GM23248 (cell line): ENCODE data around the gene THAP2. TPM values are rescaled to one million over a fixed set of nuclear protein-coding genes. Genes with fewer than 3 reads are reported as not detected.

Source experiments
- DNase-seq: peaks from one replicate; pipeline ENCODE4 v3.0.0-alpha.2; 2015
- H2AFZ ChIP-seq: fragments of 200-600 bp; sonication (generic); 2 replicates; pipeline ENCODE4 v1.6.1; 2016; ENCODE audit warnings: antibody characterized with exemption
- H3F3A ChIP-seq: fragments of 200-600 bp; sonication (generic); 2 replicates; pipeline ENCODE4 v1.6.1; 2016; ENCODE audit warnings: mild to moderate bottlenecking, antibody characterized with exemption, mixed run types; ENCODE audit not compliant: insufficient read depth
- H3K27ac ChIP-seq: fragments of 200-600 bp; sonication (generic); 2 replicates; pipeline ENCODE4 v1.5.1; 2016; ENCODE audit warnings: mild to moderate bottlenecking
- H3K27me3 ChIP-seq: fragments of 200-600 bp; sonication (generic); replicated peaks from 2 replicates; pipeline ENCODE4 v1.6.1; 2016; ENCODE audit warnings: mild to moderate bottlenecking; ENCODE audit not compliant: insufficient read depth
- H3K36me3 ChIP-seq: fragments of 200-600 bp; sonication (generic); 2 replicates; pipeline ENCODE4 v1.6.1; 2016; ENCODE audit warnings: low read depth, mild to moderate bottlenecking
- H3K4me1 ChIP-seq: fragments of 200-600 bp; sonication (generic); 2 replicates; pipeline ENCODE4 v1.6.1; 2016; ENCODE audit warnings: mild to moderate bottlenecking; ENCODE audit not compliant: insufficient read depth
- H3K4me2 ChIP-seq: fragments of 200-600 bp; sonication (generic); one replicate; pipeline ENCODE4 v1.6.1; 2016; ENCODE audit warnings: mild to moderate bottlenecking; ENCODE audit not compliant: unreplicated experiment
- H3K4me3 ChIP-seq: fragments of 200-600 bp; sonication (generic); 2 replicates; pipeline ENCODE4 v1.5.1; 2016; ENCODE audit warnings: mild to moderate bottlenecking
- H3K79me2 ChIP-seq: fragments of 200-600 bp; sonication (generic); 2 replicates; pipeline ENCODE4 v1.6.1; 2016; ENCODE audit warnings: mild to moderate bottlenecking; ENCODE audit not compliant: insufficient read depth
- H3K9ac ChIP-seq: fragments of 200-600 bp; sonication (generic); 2 replicates; pipeline ENCODE4 v1.6.1; 2016; ENCODE audit warnings: mild to moderate bottlenecking
- H3K9me2 ChIP-seq: fragments of 200-600 bp; sonication (generic); 2 replicates; pipeline ENCODE4 v1.6.1; 2016; ENCODE audit warnings: mixed run types, mild to moderate bottlenecking, moderate library complexity; ENCODE audit not compliant: insufficient read depth
- H3K9me3 ChIP-seq: fragments of 200-600 bp; sonication (generic); one replicate; pipeline ENCODE4 v1.6.1; 2017; ENCODE audit warnings: low read depth
- H4K20me1 ChIP-seq: fragments of 200-600 bp; sonication (generic); 2 replicates; pipeline ENCODE4 v1.6.0; 2016; ENCODE audit not compliant: insufficient read depth
- EZH2 ChIP-seq: fragments of 200-600 bp; sonication (generic); IDR thresholded peaks from 2 replicates; pipeline ENCODE4 v1.6.1; 2018; ENCODE audit warnings: antibody characterized with exemption, mild to moderate bottlenecking; ENCODE audit not compliant: insufficient read depth, poor library complexity, severe bottlenecking
- EZH2phosphoT487 ChIP-seq: fragments of 200-600 bp; sonication (generic); IDR thresholded peaks from 2 replicates; pipeline ENCODE4 v1.6.1; 2018; ENCODE audit warnings: antibody characterized with exemption, moderate library complexity, mild to moderate bottlenecking, low read depth; ENCODE audit not compliant: insufficient read depth
- WGBS, 2 experiments: methylation state at CpG; one replicate each; pipeline ENCODE4 v1.1.6; 2015 to 2017; ENCODE audit warnings: low lambda C conversion rate in 2 of 2, low coverage in 1 of 2; ENCODE audit errors: missing lambda C conversion rate in 2 of 2; 5-methylcytosine and 5-hydroxymethylcytosine counted together
- in situ Hi-C: fragments of 300-500 bp; cut with MboI; formaldehyde crosslinking; loops from 2 replicates; pipeline ENCODE4 v1.15.0; 2020
- polyA plus RNA-seq: library from polyadenylated mRNA; unstranded; fragments of >200 nt; fragmentation: Nextera tagmentation; extraction: Ambion mirVana; gene quantifications from 2 replicates; pipeline ENCODE4 v1.2.1, GENCODE V29; 2016
- total RNA-seq: library from RNA; depleted of rRNA; stranded (reverse); fragments of >200 nt; shearing (Covaris generic); gene quantifications from 2 replicates; pipeline ENCODE4 v1.2.3, GENCODE V29; 2014

THAP2 gene
- total and polyA plus RNA-seq, 2 experiments from 2014 or later = 7.0 to 10.3 TPM

DNA sequence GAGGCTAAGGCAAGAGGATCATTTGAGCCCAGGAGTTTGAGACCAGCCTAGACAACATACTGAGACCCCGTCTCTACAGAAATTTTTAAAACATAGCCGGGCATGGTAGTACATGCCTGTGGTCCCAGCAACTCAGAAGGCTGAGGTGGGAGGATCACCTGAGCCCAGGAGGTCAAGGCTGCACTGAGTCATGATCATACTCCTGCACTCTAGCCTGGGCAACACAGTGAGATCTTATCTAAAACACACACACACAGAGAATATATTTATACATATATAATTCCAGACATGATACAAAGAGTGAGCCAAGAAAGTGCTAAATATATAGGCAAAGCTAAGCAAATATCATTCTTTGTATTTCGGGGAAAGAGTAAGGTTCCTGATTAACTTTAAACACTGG, 9.9 kb upstream of the THAP2 start:
- peaks cover 28% of the 10 kb centered on the region for H3K4me1 ChIP-seq
- no peak overlapping the region for H2AFZ ChIP-seq
- TF ChIP-seq EZH2 = no peak
- TF ChIP-seq EZH2phosphoT487 = no peak
- in situ Hi-C loops = no loop called here
- H3K9me3 ChIP-seq = no peaks in the 10 kb centered on the region
- H3K36me3 ChIP-seq = peaks cover 68% of the 10 kb centered on the region
- H3K79me2 ChIP-seq = peaks cover 100% of the 10 kb centered on the region
- 65 to 67% methylated on average over 3 of the region's 3 CpGs for WGBS, 2 experiments
- no peaks in the 10 kb centered on the region for H3K27me3 ChIP-seq
- H3F3A ChIP-seq = peaks cover 36% of the 10 kb centered on the region; the same call in 1 of the 2 replicates
- no peak overlapping the region for H3K9ac ChIP-seq
- no peaks in the 10 kb centered on the region for H3K9me2 ChIP-seq
- H3K27ac ChIP-seq = no peak overlapping the region
- no peak for DNase-seq
- H3K4me2 ChIP-seq = no peak overlapping the region
- no peak overlapping the region for H3K4me3 ChIP-seq
- H4K20me1 ChIP-seq = peaks cover 26% of the 10 kb centered on the region

DNA sequence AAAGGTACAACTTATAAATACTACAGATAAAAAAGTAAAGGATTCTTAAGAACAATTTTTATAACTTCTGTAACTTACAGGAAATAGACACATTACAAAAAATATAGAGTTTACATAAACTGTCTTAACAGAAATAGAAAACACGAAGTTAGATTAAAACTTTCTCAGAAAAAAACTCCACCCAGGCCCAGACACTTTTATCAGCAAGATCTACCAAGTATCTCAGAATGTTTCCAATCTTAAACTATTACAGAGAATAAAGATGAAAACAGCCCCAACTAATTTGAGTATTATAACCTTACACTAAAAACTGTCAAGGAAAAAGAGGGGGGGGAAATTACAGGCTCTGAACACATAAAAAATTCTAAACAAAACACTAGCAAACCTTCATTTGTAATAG, 8.6 kb upstream of the THAP2 start:
- Histone ChIP-seq H3K9me2 (no peaks in the 10 kb centered on the region), H3K9me3 (no peaks in the 10 kb centered on the region), H3K27ac (no peak overlapping the region), H3K4me1 (peaks cover 41% of the 10 kb centered on the region), H3K27me3 (no peaks in the 10 kb centered on the region), H3K79me2 (peaks cover 100% of the 10 kb centered on the region), H3K9ac (no peak overlapping the region), H3F3A (peaks cover 39% of the 10 kb centered on the region; the same call in 1 of the 2 replicates), H3K36me3 (peaks cover 76% of the 10 kb centered on the region), H3K4me2 (peak overlapping the region; percentile 63), H2AFZ (no peak overlapping the region), H4K20me1 (peaks cover 20% of the 10 kb centered on the region), H3K4me3 (peak overlapping the region; percentile 5)
- in situ Hi-C loops = no loop called here
- no peak for TF ChIP-seq EZH2
- no peak for TF ChIP-seq EZH2phosphoT487
- no peak for DNase-seq
- 94 to 100% methylated on average over 1 of the region's 1 CpG for WGBS, 2 experiments

DNA sequence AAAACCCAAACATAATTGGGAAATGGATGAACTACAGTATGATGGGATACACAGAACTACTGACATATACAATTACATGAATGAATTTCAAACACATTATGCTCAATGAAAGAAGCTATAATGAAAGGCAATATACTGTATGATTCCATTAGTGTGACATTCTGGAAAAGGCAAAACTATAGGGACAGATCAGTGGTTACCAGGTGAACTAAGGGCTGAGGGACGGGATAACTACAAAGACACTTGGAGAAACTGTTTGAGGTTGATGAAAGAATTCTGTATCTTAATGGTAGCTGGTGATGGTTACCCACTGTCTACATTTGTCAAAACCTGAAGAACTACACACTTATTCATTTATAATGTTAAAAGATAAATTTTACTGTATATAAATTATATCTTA, 8.2 kb upstream of the THAP2 start:
- H2AFZ ChIP-seq = no peak overlapping the region
- in situ Hi-C loops = no loop called here
- H3K9me2 ChIP-seq = no peaks in the 10 kb centered on the region
- no peak for DNase-seq
- no peak for TF ChIP-seq EZH2
- no peak for TF ChIP-seq EZH2phosphoT487
- no peak overlapping the region for H3K9ac ChIP-seq
- H3K4me1 ChIP-seq = peaks cover 43% of the 10 kb centered on the region
- no peak overlapping the region for H3K27ac ChIP-seq
- peaks cover 20% of the 10 kb centered on the region for H4K20me1 ChIP-seq
- no peaks in the 10 kb centered on the region for H3K9me3 ChIP-seq
- peak overlapping the region; percentile 5; the same call in 1 of the 2 replicates for H3K4me3 ChIP-seq
- 100% methylated on average over 1 of the region's 1 CpG for WGBS, 2 experiments
- peaks cover 77% of the 10 kb centered on the region for H3K36me3 ChIP-seq
- peak overlapping the region; percentile 63 for H3K4me2 ChIP-seq
- peaks cover 40% of the 10 kb centered on the region; the same call in 1 of the 2 replicates for H3F3A ChIP-seq
- no peaks in the 10 kb centered on the region for H3K27me3 ChIP-seq
- peaks cover 100% of the 10 kb centered on the region for H3K79me2 ChIP-seq

DNA sequence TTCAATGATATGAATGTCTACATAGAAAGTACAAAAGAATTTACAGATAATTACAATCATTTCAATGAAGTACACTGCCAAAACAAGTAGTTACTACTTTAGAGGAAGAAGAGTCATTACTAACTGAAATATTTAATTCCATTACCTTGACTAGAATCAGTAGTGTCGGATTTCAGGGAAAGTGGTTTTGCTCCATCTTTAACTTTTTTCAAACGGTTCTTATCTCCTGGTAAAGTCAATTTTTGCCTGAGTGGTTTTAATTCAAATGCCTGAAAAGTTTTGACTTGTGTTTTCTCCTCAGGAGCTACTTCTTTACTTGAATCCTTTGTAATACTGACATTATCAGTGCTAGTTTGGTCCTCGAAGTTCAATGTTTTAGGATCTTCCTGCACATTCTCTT, 7.4 kb upstream of the THAP2 start:
- no peak for DNase-seq
- Histone ChIP-seq H3K9ac (no peak overlapping the region), H3K27me3 (no peaks in the 10 kb centered on the region), H3F3A (peaks cover 37% of the 10 kb centered on the region), H3K27ac (no peak overlapping the region), H3K4me2 (peak overlapping the region; percentile 26), H3K4me1 (peaks cover 41% of the 10 kb centered on the region), H3K9me3 (no peaks in the 10 kb centered on the region), H3K4me3 (no peak overlapping the region), H3K9me2 (no peaks in the 10 kb centered on the region), H4K20me1 (peaks cover 20% of the 10 kb centered on the region), H3K36me3 (peaks cover 77% of the 10 kb centered on the region), H3K79me2 (peaks cover 100% of the 10 kb centered on the region), H2AFZ (no peak overlapping the region)
- 94 to 96% methylated on average over 3 of the region's 3 CpGs for WGBS, 2 experiments
- in situ Hi-C loops = no loop called here
- TF ChIP-seq EZH2 = no peak
- TF ChIP-seq EZH2phosphoT487 = no peak
